Esophagus squamous epithelium (tissue), 5 donors: ENCODE data around the gene KCNAB2. TPM values are rescaled to one million over a fixed set of nuclear protein-coding genes. Genes with fewer than 3 reads are reported as not detected.

Source experiments
- DNase-seq: peaks from one replicate; lab custom pipeline; 2025; lab: John Stamatoyannopoulos, UW
- H3K27ac ChIP-seq, 4 donors: fragments of 200-600 bp; sonication (generic); one replicate each; pipeline ENCODE4 v1.5.1; 2016 to 2019; ENCODE audit warnings: mild to moderate bottlenecking in 1 of 4
- H3K27me3 ChIP-seq, 4 donors: fragments of 200-600 bp; sonication (generic); 1 replicate in 3 of 4; 2 replicates in 1 of 4; pipeline versions ENCODE4 v1.5.1 to v1.6.0; 2017 to 2021; ENCODE audit warnings: antibody characterized with exemption in 1 of 4
- H3K36me3 ChIP-seq, 3 donors: fragments of 200-600 bp; sonication (generic); one replicate each; pipeline ENCODE4 v1.5.1; 2016 to 2019
- H3K4me1 ChIP-seq, 3 donors: fragments of 200-600 bp; sonication (generic); one replicate each; pipeline ENCODE4 v1.5.1; 2017 to 2019
- H3K4me3 ChIP-seq, 4 donors: fragments of 200-600 bp; sonication (generic); 1 replicate in 3 of 4; 2 replicates in 1 of 4; pipeline ENCODE4 v1.5.1; 2016 to 2019; ENCODE audit warnings: mild to moderate bottlenecking in 2 of 4, moderate library complexity in 1 of 4
- H3K9me3 ChIP-seq, 3 donors: fragments of 200-600 bp; sonication (generic); one replicate each; pipeline ENCODE4 v1.5.1; 2016 to 2019
- POLR2A ChIP-seq, 4 donors: fragments of 450-650 bp; IDR thresholded peaks; one replicate each; pipeline ENCODE4 v1.6.1; 2017; ENCODE audit warnings: antibody characterized with exemption in 4 of 4, mild to moderate bottlenecking in 4 of 4, moderate library complexity in 3 of 4
- WGBS, 2 donors: methylation state at CpG; one replicate each; pipeline ENCODE4 v1.1.5; 2018; 5-methylcytosine and 5-hydroxymethylcytosine counted together
- intact Hi-C: fragments of 100-400 bp; cut with DNase I; formaldehyde crosslinking; loops from one replicate; pipeline ENCODE4 v1.15.0; 2022
- total RNA-seq, 4 donors: library from RNA; depleted of rRNA; stranded (reverse); fragments of >200 nt; gene quantifications; one replicate each; pipeline ENCODE4 v1.1.0, GENCODE V29; 2016
- TF ChIP-seq, protein P1 (sequence below), 6 experiments: fragments of 450-650 bp in 4 of 6; fragments of 200-600 bp in 2 of 6; sonication (generic) in 2 of 6; IDR thresholded peaks; one replicate each; pipeline ENCODE4 v1.5.1; 2016 to 2019; ENCODE audit warnings: antibody characterized with exemption in 6 of 6, mild to moderate bottlenecking in 4 of 6, moderate library complexity in 4 of 6
- donor health status: DM: yes; HTN: yes; CAD: no.

The KCNAB2 gene
- total RNA-seq, 4 donors from 2014 or later = 1.8 to 9.3 (median 3.9) TPM

DNA sequence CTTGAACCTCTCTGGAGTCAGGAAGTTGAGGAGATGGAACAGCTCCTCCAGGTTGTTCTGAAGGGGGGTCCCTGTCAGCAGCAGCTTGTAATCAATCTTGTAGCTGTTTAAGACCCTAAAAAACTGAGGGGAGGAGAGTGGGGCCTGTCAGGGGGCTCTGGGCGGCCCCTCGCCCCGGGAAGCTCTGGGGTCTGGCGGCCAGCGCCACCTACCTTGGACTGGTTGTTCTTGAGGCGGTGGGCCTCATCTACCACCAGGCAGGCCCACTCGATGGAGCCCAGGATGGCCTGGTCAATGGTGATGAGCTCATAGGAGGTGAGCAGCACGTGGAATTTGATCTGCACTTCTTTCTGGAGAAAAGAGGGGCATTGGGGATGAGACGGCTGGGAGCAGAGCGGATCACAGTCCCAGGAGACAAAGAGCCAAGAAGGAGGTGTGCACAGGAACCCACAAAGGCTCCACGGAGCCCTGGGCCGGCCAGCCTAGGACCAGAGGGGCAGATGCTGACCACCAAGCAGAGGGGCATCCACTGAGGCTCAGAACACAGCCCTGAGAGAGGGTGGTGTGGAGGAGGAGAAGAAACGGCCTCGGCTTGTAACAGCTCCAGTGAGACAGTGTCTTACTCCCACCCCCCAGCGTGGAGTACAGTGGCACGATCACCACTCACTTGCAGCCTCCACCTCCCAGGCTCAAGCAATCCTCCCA is 91.0 kb downstream of the KCNAB2 start:
- WGBS, 2 donors = 71 to 84% methylated on average over 9 to 10 of the region's 16 CpGs
- Histone ChIP-seq H3K36me3 (no peaks in the 10 kb centered on the region), H3K27me3 (peaks cover 0 to 37% (median 0%) of the 10 kb centered on the region in 4 donors), H3K4me3 (no peak overlapping the region), H3K27ac (no peak overlapping the region), H3K4me1 (no peaks in the 10 kb centered on the region), H3K9me3 (peaks cover 0 to 4% (median 0%) of the 10 kb centered on the region in 3 donors)
- intact Hi-C loops = no loop called here
- no peak for TF ChIP-seq POLR2A (IDR thresholded peaks at IDR 0.05)
- TF ChIP-seq, protein P1, sequence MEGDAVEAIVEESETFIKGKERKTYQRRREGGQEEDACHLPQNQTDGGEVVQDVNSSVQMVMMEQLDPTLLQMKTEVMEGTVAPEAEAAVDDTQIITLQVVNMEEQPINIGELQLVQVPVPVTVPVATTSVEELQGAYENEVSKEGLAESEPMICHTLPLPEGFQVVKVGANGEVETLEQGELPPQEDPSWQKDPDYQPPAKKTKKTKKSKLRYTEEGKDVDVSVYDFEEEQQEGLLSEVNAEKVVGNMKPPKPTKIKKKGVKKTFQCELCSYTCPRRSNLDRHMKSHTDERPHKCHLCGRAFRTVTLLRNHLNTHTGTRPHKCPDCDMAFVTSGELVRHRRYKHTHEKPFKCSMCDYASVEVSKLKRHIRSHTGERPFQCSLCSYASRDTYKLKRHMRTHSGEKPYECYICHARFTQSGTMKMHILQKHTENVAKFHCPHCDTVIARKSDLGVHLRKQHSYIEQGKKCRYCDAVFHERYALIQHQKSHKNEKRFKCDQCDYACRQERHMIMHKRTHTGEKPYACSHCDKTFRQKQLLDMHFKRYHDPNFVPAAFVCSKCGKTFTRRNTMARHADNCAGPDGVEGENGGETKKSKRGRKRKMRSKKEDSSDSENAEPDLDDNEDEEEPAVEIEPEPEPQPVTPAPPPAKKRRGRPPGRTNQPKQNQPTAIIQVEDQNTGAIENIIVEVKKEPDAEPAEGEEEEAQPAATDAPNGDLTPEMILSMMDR (IDR thresholded peaks at IDR 0.05) = no peak
- no peak for DNase-seq

DNA sequence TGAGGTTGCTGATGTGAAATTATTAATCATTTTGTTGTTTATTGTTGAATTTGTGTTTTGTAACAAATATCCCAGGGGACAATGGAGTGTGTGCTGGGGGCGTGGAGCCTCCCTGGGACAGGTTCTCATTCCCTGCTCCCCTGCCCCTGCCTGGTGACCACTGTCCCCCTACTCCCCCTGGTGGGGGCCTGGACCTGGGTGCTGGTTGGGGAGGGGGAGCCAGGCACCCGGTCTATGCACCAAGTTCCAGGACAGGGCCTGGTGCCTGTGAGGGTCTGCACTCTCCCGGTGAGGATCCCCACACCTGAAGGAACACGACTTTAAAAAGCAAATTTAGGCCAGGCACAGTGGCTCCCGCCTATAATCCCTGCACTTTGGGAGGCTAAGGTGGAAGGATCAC is 92.1 kb downstream of the KCNAB2 start:
- WGBS, 2 donors = 78% methylated on average over 3 of the region's 5 CpGs; no CpG with 5 or more reads in 1 of the 2 donors

DNA sequence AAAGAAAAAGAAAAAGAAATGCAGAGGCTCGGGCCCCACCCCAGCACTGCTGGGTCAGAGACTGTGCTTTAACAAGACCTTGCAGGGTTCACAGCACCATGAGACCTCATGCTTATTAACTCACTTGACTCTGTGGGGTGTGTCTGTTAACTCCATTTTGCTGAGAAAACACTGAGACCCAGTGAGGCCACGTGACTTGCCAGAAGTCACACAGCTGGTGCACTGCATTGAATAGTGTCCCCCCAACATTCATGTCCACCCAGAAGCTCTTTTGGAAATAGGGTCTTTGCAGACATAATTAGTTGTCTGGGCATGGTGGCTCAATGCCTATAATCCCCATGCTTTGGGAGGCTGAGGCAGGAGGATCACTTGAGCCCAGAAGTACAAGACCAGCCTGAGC is 94.7 kb downstream of the KCNAB2 start:
- no peak for DNase-seq
- peaks cover 0 to 37% (median 0%) of the 10 kb centered on the region in 4 donors for H3K27me3 ChIP-seq
- H3K36me3 ChIP-seq = no peaks in the 10 kb centered on the region
- intact Hi-C loops = no loop called here
- WGBS, 2 donors = 78 to 86% methylated on average over 2 of the region's 2 CpGs
- H3K4me1 ChIP-seq = no peaks in the 10 kb centered on the region
- no peak overlapping the region for H3K27ac ChIP-seq
- no peaks in the 10 kb centered on the region for H3K9me3 ChIP-seq
- TF ChIP-seq POLR2A (IDR thresholded peaks at IDR 0.05) = no peak
- TF ChIP-seq, protein P1 (IDR thresholded peaks at IDR 0.05) = no peak
- no peak overlapping the region for H3K4me3 ChIP-seq

More for the DNA sequence above, 92.1 kb downstream of the KCNAB2 start:
- Histone ChIP-seq H3K36me3 (no peaks in the 10 kb centered on the region), H3K27me3 (peaks cover 0 to 37% (median 0%) of the 10 kb centered on the region in 4 donors), H3K4me3 (no peak overlapping the region), H3K27ac (no peak overlapping the region), H3K4me1 (no peaks in the 10 kb centered on the region), H3K9me3 (no peaks in the 10 kb centered on the region)
- intact Hi-C loops = no loop called here
- TF ChIP-seq POLR2A (IDR thresholded peaks at IDR 0.05) = no peak
- TF ChIP-seq, protein P1 (IDR thresholded peaks at IDR 0.05) = no peak
- DNase-seq = no peak

DNA sequence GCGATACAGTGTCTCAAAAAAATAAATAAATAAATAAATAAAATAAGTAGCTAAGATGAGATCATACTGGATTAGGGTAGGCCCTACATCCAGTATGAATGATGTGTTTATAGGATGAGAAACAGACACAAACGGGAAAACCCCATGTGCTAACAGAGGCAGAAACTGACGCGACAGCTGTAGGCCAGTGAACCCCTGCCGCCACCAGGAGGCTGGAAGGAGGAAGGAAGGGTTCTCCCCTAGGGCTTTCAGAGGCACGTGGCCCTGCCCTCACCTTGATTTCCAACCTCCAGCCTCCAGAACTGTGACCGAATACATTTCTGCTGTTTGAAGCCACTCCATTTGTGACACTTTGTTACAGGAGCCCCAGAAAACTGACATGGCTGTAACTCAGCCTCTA is 95.9 kb downstream of the KCNAB2 start:
- no peak overlapping the region for H3K27ac ChIP-seq

More for the DNA sequence above, 95.9 kb downstream of the KCNAB2 start:
- Histone ChIP-seq H3K9me3 (no peaks in the 10 kb centered on the region), H3K4me1 (no peaks in the 10 kb centered on the region), H3K36me3 (no peaks in the 10 kb centered on the region), H3K4me3 (no peak overlapping the region), H3K27me3 (peaks cover 0 to 39% (median 0%) of the 10 kb centered on the region in 4 donors)
- 21 to 28% methylated on average over 7 of the region's 7 CpGs for WGBS, 2 donors
- intact Hi-C loops = no loop called here
- no peak for DNase-seq
- TF ChIP-seq, protein P1 (IDR thresholded peaks at IDR 0.05) = no peak
- no peak for TF ChIP-seq POLR2A (IDR thresholded peaks at IDR 0.05)
